ENCODE results near the gene APCDD1.

Gene APCDD1

DNA sequence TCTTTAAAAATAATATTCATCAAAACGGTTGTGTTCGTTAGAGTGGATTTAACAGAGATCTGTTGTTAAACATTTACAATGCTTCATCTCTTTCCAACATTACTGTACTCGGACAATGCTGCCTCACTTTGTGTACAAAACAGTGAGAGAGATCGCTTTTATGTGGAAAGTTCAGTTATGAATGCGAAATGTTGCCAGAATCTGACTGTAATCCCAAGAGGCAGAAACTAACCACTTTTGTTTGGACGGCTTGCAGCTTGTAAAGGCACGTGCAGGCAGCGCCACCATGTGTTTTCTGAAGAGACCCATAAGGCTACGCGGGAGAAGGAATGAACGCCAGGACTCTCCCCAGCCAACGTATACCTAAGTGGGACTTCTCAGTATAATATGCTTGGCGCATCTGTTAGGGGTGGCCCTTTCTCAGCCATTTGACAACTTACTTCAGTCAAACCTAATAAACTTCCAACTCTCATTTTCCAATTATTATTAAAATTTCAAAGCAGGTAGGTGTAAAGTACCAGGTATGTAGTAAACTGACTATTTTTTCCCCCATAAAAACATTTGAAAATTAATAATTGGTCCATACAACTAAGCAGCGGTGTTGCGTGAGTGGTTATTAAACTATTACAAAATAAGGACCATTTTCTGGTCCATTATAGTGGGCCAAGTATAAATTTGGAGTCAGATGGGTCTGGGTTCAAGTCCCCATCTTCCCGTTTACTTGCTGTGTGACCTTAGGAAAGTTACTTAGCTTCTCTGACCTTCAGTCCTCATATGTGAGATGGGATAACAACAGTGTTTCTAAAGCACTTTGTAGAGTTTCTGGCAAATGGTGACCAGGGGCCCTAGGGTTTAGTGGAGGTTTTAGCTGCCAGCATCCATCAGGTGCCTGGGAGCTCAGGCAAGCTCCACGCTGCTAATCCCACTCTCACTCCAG is 65.8 kb downstream of the APCDD1 start:
- H3K4me3 ChIP-seq (ENCODE audit: low read depth in 1 of 2, low read length in 2 of 2) = peak overlapping the region in 1 of 2 experiments; percentile 38; a peak in 2 of 4 replicates
- no peaks in the 10 kb centered on the region for H3K27me3 ChIP-seq (ENCODE audit: insufficient read depth, low read length, poor library complexity)
- peak overlapping the region; percentile 76 for H3K27ac ChIP-seq (ENCODE audit: low read length)
- peak; percentile 85 for DNase-seq
- peaks cover 2% of the 10 kb centered on the region for H3K9me3 ChIP-seq (ENCODE audit: insufficient read depth, low read length, severe bottlenecking)
- H3K36me3 ChIP-seq (ENCODE audit: insufficient read depth, low read length) = no peaks in the 10 kb centered on the region
- peak overlapping the region; percentile 59 for H2AFZ ChIP-seq (ENCODE audit: low read depth, low read length)
- ATAC-seq (ENCODE audit: insufficient read depth, low read depth) = peak; percentile 99
- peaks cover 33% of the 10 kb centered on the region for H3K4me1 ChIP-seq (ENCODE audit: insufficient read depth, low read length)
- TF ChIP-seq, protein P1, sequence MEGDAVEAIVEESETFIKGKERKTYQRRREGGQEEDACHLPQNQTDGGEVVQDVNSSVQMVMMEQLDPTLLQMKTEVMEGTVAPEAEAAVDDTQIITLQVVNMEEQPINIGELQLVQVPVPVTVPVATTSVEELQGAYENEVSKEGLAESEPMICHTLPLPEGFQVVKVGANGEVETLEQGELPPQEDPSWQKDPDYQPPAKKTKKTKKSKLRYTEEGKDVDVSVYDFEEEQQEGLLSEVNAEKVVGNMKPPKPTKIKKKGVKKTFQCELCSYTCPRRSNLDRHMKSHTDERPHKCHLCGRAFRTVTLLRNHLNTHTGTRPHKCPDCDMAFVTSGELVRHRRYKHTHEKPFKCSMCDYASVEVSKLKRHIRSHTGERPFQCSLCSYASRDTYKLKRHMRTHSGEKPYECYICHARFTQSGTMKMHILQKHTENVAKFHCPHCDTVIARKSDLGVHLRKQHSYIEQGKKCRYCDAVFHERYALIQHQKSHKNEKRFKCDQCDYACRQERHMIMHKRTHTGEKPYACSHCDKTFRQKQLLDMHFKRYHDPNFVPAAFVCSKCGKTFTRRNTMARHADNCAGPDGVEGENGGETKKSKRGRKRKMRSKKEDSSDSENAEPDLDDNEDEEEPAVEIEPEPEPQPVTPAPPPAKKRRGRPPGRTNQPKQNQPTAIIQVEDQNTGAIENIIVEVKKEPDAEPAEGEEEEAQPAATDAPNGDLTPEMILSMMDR (IDR thresholded peaks at IDR 0.05; ENCODE audit: borderline replicate concordance, extremely low read depth, low read length, poor library complexity, severe bottlenecking) = peak; percentile 95
- no peak for TF ChIP-seq EZH2 (IDR thresholded peaks at IDR 0.05; ENCODE audit: borderline replicate concordance, low read depth, low read length, severe bottlenecking)
- no peaks in the 10 kb centered on the region for H3K79me2 ChIP-seq (ENCODE audit: insufficient read depth, low read length)
- H3K9ac ChIP-seq (ENCODE audit: low read depth, low read length) = peak overlapping the region; percentile 25
- H3K4me2 ChIP-seq (ENCODE audit: insufficient read depth, low read length) = peak overlapping the region; percentile 58
- H4K20me1 ChIP-seq (ENCODE audit: insufficient read depth, low read length) = no peaks in the 10 kb centered on the region

DNA sequence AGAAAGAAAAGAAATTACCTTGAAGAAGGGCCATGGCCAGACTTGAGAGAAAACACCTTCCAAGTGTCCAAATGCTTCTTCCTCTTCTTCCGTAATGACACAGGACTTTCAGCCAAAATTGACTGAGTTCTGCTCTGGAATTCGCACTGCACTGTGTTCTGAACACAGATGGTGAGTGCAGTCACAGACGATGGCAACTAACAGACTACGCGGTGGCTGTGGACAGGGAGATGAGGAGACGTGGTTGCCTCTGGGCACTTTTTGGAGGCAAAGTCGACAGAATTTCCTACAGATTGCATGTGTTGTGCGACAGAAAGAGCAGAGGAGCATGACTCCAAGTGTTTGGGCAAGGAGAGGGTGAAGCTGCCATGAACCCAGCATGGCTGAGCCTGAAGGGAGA is 67.1 kb downstream of the APCDD1 start:
- no peak overlapping the region for H2AFZ ChIP-seq (ENCODE audit: low read depth, low read length)
- H3K4me1 ChIP-seq (ENCODE audit: insufficient read depth, low read length) = peaks cover 32% of the 10 kb centered on the region
- peaks cover 4% of the 10 kb centered on the region for H4K20me1 ChIP-seq (ENCODE audit: insufficient read depth, low read length)
- peaks cover 8% of the 10 kb centered on the region for H3K79me2 ChIP-seq (ENCODE audit: insufficient read depth, low read length)
- no peaks in the 10 kb centered on the region for H3K27me3 ChIP-seq (ENCODE audit: insufficient read depth, low read length, poor library complexity)
- no peak overlapping the region for H3K27ac ChIP-seq (ENCODE audit: low read length)
- peaks cover 2% of the 10 kb centered on the region for H3K9me3 ChIP-seq (ENCODE audit: insufficient read depth, low read length, severe bottlenecking)
- no peaks in the 10 kb centered on the region; the same call in 1 of the 2 replicates for H3K36me3 ChIP-seq (ENCODE audit: insufficient read depth, low read length)
- ATAC-seq (ENCODE audit: insufficient read depth, low read depth) (no peak), DNase-seq (no peak)
- no peak for TF ChIP-seq EZH2 (IDR thresholded peaks at IDR 0.05; ENCODE audit: borderline replicate concordance, low read depth, low read length, severe bottlenecking)
- TF ChIP-seq, protein P1 (IDR thresholded peaks at IDR 0.05; ENCODE audit: borderline replicate concordance, extremely low read depth, low read length, poor library complexity, severe bottlenecking) = no peak
- H3K9ac ChIP-seq (ENCODE audit: low read depth, low read length) = no peak overlapping the region
- H3K4me3 ChIP-seq (ENCODE audit: low read depth in 1 of 2, low read length in 2 of 2) = no peak overlapping the region
- no peak overlapping the region for H3K4me2 ChIP-seq (ENCODE audit: insufficient read depth, low read length)

DNA sequence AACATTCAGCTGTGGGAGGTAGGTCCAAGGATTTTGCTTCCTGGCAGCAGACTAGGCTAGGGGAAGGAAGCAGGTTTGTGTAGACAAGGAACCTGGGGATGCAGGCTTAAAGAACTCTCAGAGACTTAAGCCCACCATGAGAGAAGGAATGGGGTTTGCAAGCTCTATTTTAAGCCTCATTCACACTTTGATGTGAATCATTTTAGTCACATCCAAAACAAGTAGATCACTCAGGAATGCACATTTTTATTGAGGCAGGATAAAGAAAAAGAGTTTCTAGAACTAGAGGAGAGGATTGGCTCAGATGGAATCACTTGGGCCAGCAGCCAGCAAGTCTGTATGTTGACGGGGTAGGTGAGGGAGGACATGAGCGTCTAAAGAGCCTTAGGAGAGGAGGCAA is 68.1 kb downstream of the APCDD1 start:
- Histone ChIP-seq H3K4me3 (ENCODE audit: low read depth in 1 of 2, low read length in 2 of 2) (no peak overlapping the region), H3K27ac (ENCODE audit: low read length) (no peak overlapping the region), H3K4me2 (ENCODE audit: insufficient read depth, low read length) (no peak overlapping the region), H3K36me3 (ENCODE audit: insufficient read depth, low read length) (no peaks in the 10 kb centered on the region; the same call in 1 of the 2 replicates), H4K20me1 (ENCODE audit: insufficient read depth, low read length) (peaks cover 10% of the 10 kb centered on the region), H3K9ac (ENCODE audit: low read depth, low read length) (no peak overlapping the region), H3K4me1 (ENCODE audit: insufficient read depth, low read length) (peaks cover 38% of the 10 kb centered on the region), H3K9me3 (ENCODE audit: insufficient read depth, low read length, severe bottlenecking) (peaks cover under 1% of the 10 kb centered on the region), H2AFZ (ENCODE audit: low read depth, low read length) (no peak overlapping the region), H3K27me3 (ENCODE audit: insufficient read depth, low read length, poor library complexity) (no peaks in the 10 kb centered on the region), H3K79me2 (ENCODE audit: insufficient read depth, low read length) (peaks cover 17% of the 10 kb centered on the region)
- TF ChIP-seq, protein P1 (IDR thresholded peaks at IDR 0.05; ENCODE audit: borderline replicate concordance, extremely low read depth, low read length, poor library complexity, severe bottlenecking) = no peak
- no peak for TF ChIP-seq EZH2 (IDR thresholded peaks at IDR 0.05; ENCODE audit: borderline replicate concordance, low read depth, low read length, severe bottlenecking)
- no peak for ATAC-seq (ENCODE audit: insufficient read depth, low read depth)
- DNase-seq = no peak
